Measurements from ENCODE around the gene CARHSP1. TPM values are rescaled to one million over a fixed set of nuclear protein-coding genes. Genes with fewer than 3 reads are reported as not detected.

Gene CARHSP1
- total and polyA plus RNA-seq, 9 of the 15 experiments (the other 6 are each of a cell fraction or from before 2014, with no cell fraction given) = 5.8 to 114 (median 41.1) TPM

DNA sequence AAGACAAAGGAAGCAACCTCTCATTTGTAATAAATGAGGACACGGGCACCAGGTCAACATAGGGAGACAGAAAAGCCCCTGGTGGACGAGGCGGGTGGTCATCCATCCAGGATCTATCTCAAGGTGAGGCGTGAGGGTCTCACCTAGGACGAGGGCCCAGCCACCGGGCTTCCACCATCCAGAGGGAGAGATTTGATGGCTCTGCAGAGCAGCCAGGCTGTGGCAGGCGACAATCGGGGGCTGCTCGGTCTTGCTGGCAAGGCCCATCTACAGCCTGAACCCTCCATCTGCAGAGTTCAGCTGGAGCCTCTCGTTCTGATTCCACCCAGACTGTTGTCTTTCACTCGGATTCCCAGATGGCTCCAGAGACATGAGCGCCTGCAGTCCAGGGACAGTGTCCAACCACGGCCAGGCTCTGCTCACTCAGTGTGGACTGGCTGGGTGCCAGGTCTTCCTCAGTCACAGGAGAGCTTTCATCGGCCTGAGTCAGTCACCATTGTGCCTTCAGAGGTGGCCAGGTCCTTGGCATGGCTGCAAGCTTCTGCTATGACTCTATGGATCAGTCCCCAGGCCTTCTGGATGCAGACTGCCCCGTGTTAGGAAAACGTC is 19.2 kb upstream of the CARHSP1 start:
- ChIA-PET POLR2A (interaction anchor here (0.7 to 1.1 kb wide), 2 partner anchors 13 to 46 kb away, joined by 3 to 5 read pairs; no protein-coding TSS in a partner anchor), CTCF (ENCODE audit: low intra/inter-chr PET ratio) (no interaction called here)
- Histone ChIP-seq H3K27me3 (ENCODE audit: control insufficient read depth in 2 of 2, insufficient read depth in 2 of 2, low read length in 2 of 2) (no peaks in the 10 kb centered on the region), H2AFZ (ENCODE audit: low read depth, low read length) (no peak overlapping the region), H3K36me3 (ENCODE audit: control insufficient read depth, insufficient read depth, low read length) (peaks cover 37% of the 10 kb centered on the region; the same call in 2 of the 3 replicates), H4K20me1 (replicated peaks; ENCODE audit: control insufficient read depth, insufficient read depth, low read length) (peaks cover 26% of the 10 kb centered on the region; the same call in 1 of the 2 replicates), H3K4me3 (no peak overlapping the region), H3K9me3 (replicated peaks; ENCODE audit: control insufficient read depth, insufficient read depth, low read depth, low read length) (no peaks in the 10 kb centered on the region), H3K79me2 (ENCODE audit: control insufficient read depth, insufficient read depth, low read length) (no peaks in the 10 kb centered on the region), H3K27ac (ENCODE audit: extremely low read depth, low read depth, low read length) (no peak overlapping the region), H3K4me2 (ENCODE audit: insufficient read depth, low read length) (no peak overlapping the region), H3K9me1 (ENCODE audit: control insufficient read depth, insufficient read depth, low read length) (peaks cover 4% of the 10 kb centered on the region), H3K9ac (ENCODE audit: insufficient read depth in 1 of 2, low read depth in 2 of 2, low read length in 2 of 2) (peak overlapping the region in 1 of 2 experiments; percentile 79; a peak in 2 of 4 replicates), H3K4me1 (replicated peaks in 1 of 2; ENCODE audit: control insufficient read depth in 2 of 2, insufficient read depth in 2 of 2, low read length in 2 of 2) (peaks cover 6 to 43% of the 10 kb centered on the region in 2 experiments; a peak in 4 of 5 replicates)
- WGBS (ENCODE audit: insufficient coverage, low coverage, missing lambda C conversion rate) = 58% methylated on average over 11 of the region's 16 CpGs
- FAIRE-seq (peak; percentile 74), ATAC-seq (peak; percentile 34), DNase-seq (ENCODE audit: extremely low read depth in 1 of 4, low spot score in 3 of 4) (peak in 2 of 4 experiments; percentile 23 to 48)
- TF ChIP-seq POU5F1 (IDR thresholded peaks at IDR 0.05; ENCODE audit: borderline replicate concordance, low read depth, low read length, partially characterized antibody) = no peak
- peak; percentile 94 for TF ChIP-seq NFIC (IDR thresholded peaks at IDR 0.05)
- no peak for TF ChIP-seq ZNF124 (CRISPR knock-in tag; IDR thresholded peaks at IDR 0.05)
- no peak for TF ChIP-seq BRD4 (IDR thresholded peaks at IDR 0.05)
- TF ChIP-seq MAFG (tag; conservative IDR thresholded peaks at IDR 0.05) = no peak
- TF ChIP-seq TSC22D4 (tag; IDR thresholded peaks at IDR 0.05) = no peak
- no peak for TF ChIP-seq ZNF445 (CRISPR knock-in tag; IDR thresholded peaks at IDR 0.05; ENCODE audit: low read depth)
- BruUV-seq (replicated peaks) = no TSS peak
- in situ Hi-C loops (cut with MboI) = no loop called here
- intact Hi-C loops (cut with micrococcal nuclease) = no loop called here

All from K562 (cell line).